Fibroblast of lung (primary cell): ENCODE data around the gene PCDH9. TPM values are rescaled to one million over a fixed set of nuclear protein-coding genes. Genes with fewer than 3 reads are reported as not detected.

ENCODE experiments used
- DNase-seq, 2 donors: peaks; one replicate each; pipeline versions ENCODE4 v3.0.0 to v3.0.0-alpha.2; 2010; ENCODE audit warnings: low read depth in 2 of 2
- H2AFZ ChIP-seq: 2 replicates; pipeline ENCODE4 v1.5.1; 2012; ENCODE audit warnings: low read length, control low read depth, inconsistent platforms
- H3K27ac ChIP-seq: 2 replicates; pipeline ENCODE4 v1.5.1; 2011; ENCODE audit warnings: low read length, control low read depth; ENCODE audit not compliant: insufficient read depth
- H3K27me3 ChIP-seq: 2 replicates; pipeline ENCODE4 v1.5.1; 2011; ENCODE audit warnings: mild to moderate bottlenecking, low read length; ENCODE audit not compliant: control insufficient read depth, insufficient read depth
- H3K36me3 ChIP-seq: 2 replicates; pipeline ENCODE4 v1.5.1; 2011; ENCODE audit warnings: low read length; ENCODE audit not compliant: control insufficient read depth, insufficient read depth
- H3K4me1 ChIP-seq: 2 replicates; pipeline ENCODE4 v1.5.1; 2011; ENCODE audit warnings: low read length; ENCODE audit not compliant: control insufficient read depth, insufficient read depth; ENCODE audit errors: extremely low read depth
- H3K4me2 ChIP-seq: 2 replicates; pipeline ENCODE4 v1.5.1; 2011; ENCODE audit warnings: low read length, control low read depth; ENCODE audit not compliant: insufficient read depth; ENCODE audit errors: extremely low read depth
- H3K4me3 ChIP-seq, 4 experiments: fragments of 200-600 bp in 1 of 4; sonication (generic) in 1 of 4; replicated peaks in 1 of 4; 2 replicates each; pipeline ENCODE4 v1.5.1; 2011 to 2016; ENCODE audit warnings: low read length in 4 of 4, low read depth in 3 of 4, mild to moderate bottlenecking in 3 of 4, control low read depth in 2 of 4, inconsistent platforms in 1 of 4, mixed read lengths in 1 of 4; ENCODE audit not compliant: insufficient read depth in 1 of 4; ENCODE audit errors: control extremely low read depth in 1 of 4
- H3K79me2 ChIP-seq: 2 replicates; pipeline ENCODE4 v1.5.1; 2012; ENCODE audit warnings: mild to moderate bottlenecking, low read length, inconsistent platforms; ENCODE audit not compliant: control insufficient read depth, insufficient read depth
- H3K9ac ChIP-seq: 2 replicates; pipeline ENCODE4 v1.5.1; 2011; ENCODE audit warnings: mild to moderate bottlenecking, low read length, control low read depth; ENCODE audit not compliant: insufficient read depth
- H3K9me3 ChIP-seq: 2 replicates; pipeline ENCODE4 v1.5.1; 2012; ENCODE audit warnings: low read depth, low read length; ENCODE audit not compliant: control insufficient read depth, insufficient read depth
- H4K20me1 ChIP-seq: 2 replicates; pipeline ENCODE4 v1.5.1; 2011; ENCODE audit warnings: low read length; ENCODE audit not compliant: control insufficient read depth, insufficient read depth; ENCODE audit errors: extremely low read depth
- EZH2 ChIP-seq: IDR thresholded peaks from 2 replicates; pipeline ENCODE4 v1.5.1; 2012; ENCODE audit warnings: low read length, control low read depth, mild to moderate bottlenecking; ENCODE audit errors: missing control alignments
- polyA plus RNA-seq, 2 donors: library from polyadenylated mRNA; depleted of rRNA in 1 of 2; stranded (reverse) in 1 of 2; unstranded in 1 of 2; fragments of >200 nt; gene quantifications; 2 replicates each; pipeline ENCODE4 v1.2.1, GENCODE V29; 2011 to 2012; ENCODE audit warnings: missing spikeins in 1 of 2
- total RNA-seq: library from RNA; depleted of rRNA; stranded (reverse); fragments of >200 nt; gene quantifications from 2 replicates; pipeline ENCODE4 v1.2.1, GENCODE V29; 2014
- TF ChIP-seq, protein P1 (sequence below), 2 donors: IDR thresholded peaks in 1 of 2; conservative IDR thresholded peaks in 1 of 2; 1 replicate in 1 of 2; 2 replicates in 1 of 2; pipeline ENCODE4 v1.5.1; 2011 to 2012; ENCODE audit warnings: low read length in 2 of 2, control low read depth in 1 of 2, inconsistent platforms in 1 of 2, low read depth in 1 of 2, mild to moderate bottlenecking in 1 of 2

PCDH9 gene
- total and polyA plus RNA-seq, 2 donors (not counting 1 experiment from before 2014, with no cell fraction given), result 0.50 to 0.67 TPM

DNA sequence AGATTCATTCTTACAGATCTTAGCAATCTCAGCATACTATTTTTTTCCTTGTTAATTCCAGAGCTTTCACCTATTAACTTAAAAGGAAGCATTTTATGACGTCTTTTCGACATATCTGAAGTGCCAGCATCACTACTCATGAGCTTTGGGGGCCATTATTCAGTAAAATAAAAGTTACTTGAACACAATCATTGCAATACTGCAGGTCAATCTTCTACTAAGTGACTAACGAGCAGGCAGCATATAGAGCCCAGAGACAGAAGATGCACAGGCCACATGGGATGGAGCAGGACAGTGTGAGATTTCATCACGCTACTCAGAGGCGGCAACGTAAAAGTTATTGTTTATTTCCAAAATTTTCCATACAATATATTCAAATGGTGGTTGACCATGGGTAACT, 382.6 kb downstream of the PCDH9 start:
- H3K79me2 ChIP-seq, result no peaks in the 10 kb centered on the region
- no peak overlapping the region for H3K4me3 ChIP-seq
- DNase-seq, result no peak
- no peak overlapping the region for H2AFZ ChIP-seq
- no peaks in the 10 kb centered on the region for H3K36me3 ChIP-seq
- H3K4me1 ChIP-seq, result no peaks in the 10 kb centered on the region
- H4K20me1 ChIP-seq, result no peaks in the 10 kb centered on the region
- no peak overlapping the region for H3K4me2 ChIP-seq
- no peak for TF ChIP-seq EZH2
- TF ChIP-seq, protein P1, sequence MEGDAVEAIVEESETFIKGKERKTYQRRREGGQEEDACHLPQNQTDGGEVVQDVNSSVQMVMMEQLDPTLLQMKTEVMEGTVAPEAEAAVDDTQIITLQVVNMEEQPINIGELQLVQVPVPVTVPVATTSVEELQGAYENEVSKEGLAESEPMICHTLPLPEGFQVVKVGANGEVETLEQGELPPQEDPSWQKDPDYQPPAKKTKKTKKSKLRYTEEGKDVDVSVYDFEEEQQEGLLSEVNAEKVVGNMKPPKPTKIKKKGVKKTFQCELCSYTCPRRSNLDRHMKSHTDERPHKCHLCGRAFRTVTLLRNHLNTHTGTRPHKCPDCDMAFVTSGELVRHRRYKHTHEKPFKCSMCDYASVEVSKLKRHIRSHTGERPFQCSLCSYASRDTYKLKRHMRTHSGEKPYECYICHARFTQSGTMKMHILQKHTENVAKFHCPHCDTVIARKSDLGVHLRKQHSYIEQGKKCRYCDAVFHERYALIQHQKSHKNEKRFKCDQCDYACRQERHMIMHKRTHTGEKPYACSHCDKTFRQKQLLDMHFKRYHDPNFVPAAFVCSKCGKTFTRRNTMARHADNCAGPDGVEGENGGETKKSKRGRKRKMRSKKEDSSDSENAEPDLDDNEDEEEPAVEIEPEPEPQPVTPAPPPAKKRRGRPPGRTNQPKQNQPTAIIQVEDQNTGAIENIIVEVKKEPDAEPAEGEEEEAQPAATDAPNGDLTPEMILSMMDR (conservative IDR thresholded peaks at IDR 0.05 in 1 of 2, IDR thresholded peaks at IDR 0.05 in 1 of 2; ENCODE audit: low read depth in 1 of 2, low read length in 2 of 2), result no peak
- H3K9ac ChIP-seq, result no peak overlapping the region
- H3K27me3 ChIP-seq, result no peaks in the 10 kb centered on the region
- no peak overlapping the region for H3K27ac ChIP-seq
- H3K9me3 ChIP-seq, result no peaks in the 10 kb centered on the region

DNA sequence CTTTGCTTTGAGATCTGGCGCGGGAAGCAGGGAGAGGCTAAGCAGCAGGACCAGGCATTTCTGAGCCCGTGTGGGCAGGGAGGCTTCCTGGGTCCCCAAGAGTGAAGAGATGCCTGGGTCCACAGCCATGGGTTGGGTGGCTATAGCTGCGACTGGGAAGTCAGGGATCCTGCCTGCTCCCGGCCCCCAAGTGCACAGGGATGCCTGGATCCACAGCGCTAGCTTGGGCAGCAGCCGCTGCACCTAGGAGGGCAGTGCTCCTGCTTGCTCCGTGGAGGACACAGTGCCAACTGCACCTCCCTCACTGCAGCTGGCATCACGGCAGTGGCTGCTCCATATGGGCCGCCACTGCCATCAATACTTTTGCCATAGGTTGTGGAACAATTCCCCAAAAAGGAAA, 384.7 kb downstream of the PCDH9 start:
- H3K9me3 ChIP-seq, result no peaks in the 10 kb centered on the region
- no peaks in the 10 kb centered on the region for H4K20me1 ChIP-seq
- H3K4me1 ChIP-seq, result no peaks in the 10 kb centered on the region
- no peak overlapping the region for H3K27ac ChIP-seq
- no peaks in the 10 kb centered on the region for H3K36me3 ChIP-seq
- DNase-seq, result no peak
- no peak overlapping the region for H2AFZ ChIP-seq
- no peak overlapping the region for H3K4me2 ChIP-seq
- TF ChIP-seq EZH2, result no peak
- TF ChIP-seq, protein P1 (conservative IDR thresholded peaks at IDR 0.05 in 1 of 2, IDR thresholded peaks at IDR 0.05 in 1 of 2; ENCODE audit: low read depth in 1 of 2, low read length in 2 of 2), result no peak
- no peak overlapping the region for H3K9ac ChIP-seq
- no peaks in the 10 kb centered on the region for H3K79me2 ChIP-seq
- H3K27me3 ChIP-seq, result no peaks in the 10 kb centered on the region
- H3K4me3 ChIP-seq, result no peak overlapping the region

GRCh38 chr13:66844933-66845332, 385.2 kb downstream of the PCDH9 start:
- H3K27ac ChIP-seq, result no peak overlapping the region

More at GRCh38 chr13:66844933-66845332, 385.2 kb downstream of the PCDH9 start:
- Histone ChIP-seq H3K9ac (no peak overlapping the region), H2AFZ (no peak overlapping the region), H3K27me3 (no peaks in the 10 kb centered on the region), H4K20me1 (no peaks in the 10 kb centered on the region), H3K79me2 (no peaks in the 10 kb centered on the region), H3K4me1 (no peaks in the 10 kb centered on the region), H3K4me2 (no peak overlapping the region), H3K36me3 (no peaks in the 10 kb centered on the region), H3K9me3 (no peaks in the 10 kb centered on the region), H3K4me3 (no peak overlapping the region)
- TF ChIP-seq, protein P1 (conservative IDR thresholded peaks at IDR 0.05 in 1 of 2, IDR thresholded peaks at IDR 0.05 in 1 of 2; ENCODE audit: low read depth in 1 of 2, low read length in 2 of 2), result no peak
- no peak for TF ChIP-seq EZH2
- DNase-seq, result no peak
